Measurements from ENCODE around the gene SLC30A2.

The SLC30A2 gene

DNA sequence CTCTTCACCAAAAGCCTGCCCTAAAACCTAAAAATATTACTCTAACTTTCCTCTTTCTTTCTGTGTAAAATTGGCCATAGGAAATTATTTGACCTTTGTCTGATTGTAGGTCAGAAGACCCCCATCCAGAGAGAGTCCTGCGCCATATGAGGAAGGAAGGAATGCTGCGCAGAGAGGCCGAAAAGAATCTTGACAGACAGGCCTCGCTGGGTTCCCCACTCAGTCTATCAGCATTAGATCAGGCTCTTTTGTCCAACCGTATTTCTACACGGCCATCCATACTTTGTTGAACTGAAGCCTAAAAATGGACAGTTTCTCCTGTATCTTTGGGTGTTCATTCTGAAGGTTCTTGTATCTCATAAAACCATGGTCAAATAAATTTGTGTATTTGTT, 4.3 kb upstream of the SLC30A2 start:
- no peak for DNase-seq (ENCODE audit: low read depth)
- TF ChIP-seq, protein P1, sequence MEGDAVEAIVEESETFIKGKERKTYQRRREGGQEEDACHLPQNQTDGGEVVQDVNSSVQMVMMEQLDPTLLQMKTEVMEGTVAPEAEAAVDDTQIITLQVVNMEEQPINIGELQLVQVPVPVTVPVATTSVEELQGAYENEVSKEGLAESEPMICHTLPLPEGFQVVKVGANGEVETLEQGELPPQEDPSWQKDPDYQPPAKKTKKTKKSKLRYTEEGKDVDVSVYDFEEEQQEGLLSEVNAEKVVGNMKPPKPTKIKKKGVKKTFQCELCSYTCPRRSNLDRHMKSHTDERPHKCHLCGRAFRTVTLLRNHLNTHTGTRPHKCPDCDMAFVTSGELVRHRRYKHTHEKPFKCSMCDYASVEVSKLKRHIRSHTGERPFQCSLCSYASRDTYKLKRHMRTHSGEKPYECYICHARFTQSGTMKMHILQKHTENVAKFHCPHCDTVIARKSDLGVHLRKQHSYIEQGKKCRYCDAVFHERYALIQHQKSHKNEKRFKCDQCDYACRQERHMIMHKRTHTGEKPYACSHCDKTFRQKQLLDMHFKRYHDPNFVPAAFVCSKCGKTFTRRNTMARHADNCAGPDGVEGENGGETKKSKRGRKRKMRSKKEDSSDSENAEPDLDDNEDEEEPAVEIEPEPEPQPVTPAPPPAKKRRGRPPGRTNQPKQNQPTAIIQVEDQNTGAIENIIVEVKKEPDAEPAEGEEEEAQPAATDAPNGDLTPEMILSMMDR (IDR thresholded peaks at IDR 0.05; ENCODE audit: insufficient read depth, low read depth, low read length, missing control alignments), result no peak

DNA sequence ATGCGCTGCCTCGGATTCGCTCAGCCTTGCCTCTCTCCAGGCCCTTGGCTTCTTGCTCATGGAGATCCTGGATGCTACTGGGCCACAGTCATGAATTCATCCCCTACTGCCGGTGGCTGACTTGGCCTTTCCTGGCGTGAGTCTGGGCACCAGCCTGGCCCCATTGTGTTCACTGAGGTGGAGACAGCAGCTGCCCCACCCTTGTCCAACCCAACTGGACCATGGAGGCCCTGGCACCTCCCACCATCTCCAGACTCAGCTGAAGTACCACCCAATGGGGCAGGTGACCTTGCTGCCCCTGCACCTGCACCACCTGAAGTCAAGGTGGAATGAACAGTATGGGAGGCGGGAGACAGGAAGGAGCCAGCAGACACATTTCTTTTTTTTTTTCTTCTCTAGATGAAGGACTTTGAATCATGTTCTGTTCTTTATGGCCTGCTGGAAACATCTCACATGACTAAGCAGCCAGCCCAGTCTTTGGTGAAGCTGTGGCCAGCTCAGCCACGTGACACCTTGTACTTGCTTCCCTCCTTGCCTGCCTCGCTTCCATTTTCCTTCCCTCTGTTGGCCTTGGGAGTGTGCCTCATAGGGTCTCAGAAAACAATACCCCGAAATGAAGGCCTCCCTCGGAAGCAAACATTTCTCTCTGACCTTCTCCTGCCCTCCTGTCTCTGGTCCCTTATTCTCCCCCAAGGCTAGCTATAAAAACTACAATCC, 3.8 kb upstream of the SLC30A2 start:
- TF ChIP-seq, protein P1 (IDR thresholded peaks at IDR 0.05; ENCODE audit: insufficient read depth, low read depth, low read length, missing control alignments), result no peak
- no peak for DNase-seq (ENCODE audit: low read depth)
- H3K4me3 ChIP-seq (ENCODE audit: low read length), result no peak overlapping the region

More for the DNA sequence above, 4.3 kb upstream of the SLC30A2 start:
- no peak overlapping the region for H3K4me3 ChIP-seq (ENCODE audit: low read length)

DNA sequence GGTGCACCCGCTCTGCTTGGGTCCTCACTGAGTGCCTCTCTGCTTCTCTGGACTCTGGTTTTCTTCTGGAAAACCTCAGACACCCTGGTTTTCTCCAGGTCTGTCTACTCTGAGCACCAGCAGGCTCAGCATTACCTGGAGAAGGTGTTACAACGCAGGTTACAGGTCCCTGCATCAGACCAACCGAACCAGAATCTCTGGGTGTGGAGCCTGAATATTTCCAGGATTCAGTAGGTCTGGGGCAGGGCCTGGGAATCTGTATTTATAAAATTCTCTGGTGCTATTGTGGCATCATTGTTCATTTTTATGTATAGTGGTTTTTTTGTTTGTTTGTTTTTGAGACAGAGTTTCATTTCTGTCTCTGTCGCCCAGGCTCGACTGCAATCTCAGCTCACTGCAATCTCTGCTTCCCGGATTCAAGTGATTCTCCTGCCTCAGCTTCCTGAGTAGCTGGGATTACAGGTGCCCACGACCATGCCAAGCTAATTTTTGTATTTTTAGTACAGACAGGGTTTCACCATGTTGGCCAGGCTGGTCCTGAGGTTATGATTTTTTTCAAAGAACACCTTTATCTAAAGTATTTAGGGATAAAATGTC, 1.5 kb upstream of the SLC30A2 start:
- TF ChIP-seq, protein P1 (IDR thresholded peaks at IDR 0.05; ENCODE audit: insufficient read depth, low read depth, low read length, missing control alignments), result no peak
- H3K4me3 ChIP-seq (ENCODE audit: low read length), result no peak overlapping the region
- peak; percentile 44 for DNase-seq (ENCODE audit: low read depth)

DNA sequence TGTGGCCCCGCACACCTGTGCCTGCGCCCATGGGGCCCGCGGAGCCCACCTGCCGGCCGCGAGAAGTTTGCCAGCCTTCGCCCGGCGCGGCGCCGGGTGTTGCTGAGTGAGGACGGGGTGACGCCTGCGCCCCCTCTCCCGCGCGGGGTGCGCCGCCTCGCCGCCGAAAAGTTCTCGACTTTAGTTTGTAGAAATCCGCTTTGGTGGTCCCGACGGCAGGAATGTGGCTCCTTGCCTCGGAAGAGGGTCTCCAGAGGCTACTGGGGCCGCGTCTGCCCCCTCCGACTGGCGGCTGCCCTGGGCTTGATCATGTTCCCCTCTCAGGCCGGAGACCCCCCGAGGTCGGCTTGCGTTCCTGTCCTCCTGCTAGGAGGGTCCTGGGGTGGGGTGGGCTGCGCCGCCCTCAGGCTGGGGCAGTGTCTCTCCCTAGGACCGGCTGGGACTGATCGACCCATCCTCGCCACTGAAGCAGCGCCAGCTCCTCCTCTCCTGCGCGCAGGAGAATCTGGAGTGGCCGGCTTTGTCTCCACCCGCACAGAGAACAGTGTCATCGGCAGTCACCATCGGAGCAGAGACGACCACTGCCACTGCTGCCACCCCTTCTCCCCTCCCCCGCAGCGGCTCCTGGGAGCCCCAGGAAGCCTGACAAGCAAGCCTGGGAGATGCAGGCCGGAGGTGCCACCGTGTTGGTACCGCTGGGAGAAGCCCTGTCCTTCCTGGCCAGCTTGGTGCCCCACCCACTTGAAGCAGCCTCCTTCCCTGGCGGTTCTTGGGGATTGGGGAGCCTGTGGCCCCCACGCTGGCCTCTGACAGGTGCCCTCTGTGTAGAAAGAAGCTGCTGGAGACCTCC, 553 bp upstream of the SLC30A2 start:
- TF ChIP-seq, protein P1 (IDR thresholded peaks at IDR 0.05; ENCODE audit: insufficient read depth, low read depth, low read length, missing control alignments), result no peak
- H3K4me3 ChIP-seq (ENCODE audit: low read length), result no peak overlapping the region
- DNase-seq (ENCODE audit: low read depth), result no peak

DNA sequence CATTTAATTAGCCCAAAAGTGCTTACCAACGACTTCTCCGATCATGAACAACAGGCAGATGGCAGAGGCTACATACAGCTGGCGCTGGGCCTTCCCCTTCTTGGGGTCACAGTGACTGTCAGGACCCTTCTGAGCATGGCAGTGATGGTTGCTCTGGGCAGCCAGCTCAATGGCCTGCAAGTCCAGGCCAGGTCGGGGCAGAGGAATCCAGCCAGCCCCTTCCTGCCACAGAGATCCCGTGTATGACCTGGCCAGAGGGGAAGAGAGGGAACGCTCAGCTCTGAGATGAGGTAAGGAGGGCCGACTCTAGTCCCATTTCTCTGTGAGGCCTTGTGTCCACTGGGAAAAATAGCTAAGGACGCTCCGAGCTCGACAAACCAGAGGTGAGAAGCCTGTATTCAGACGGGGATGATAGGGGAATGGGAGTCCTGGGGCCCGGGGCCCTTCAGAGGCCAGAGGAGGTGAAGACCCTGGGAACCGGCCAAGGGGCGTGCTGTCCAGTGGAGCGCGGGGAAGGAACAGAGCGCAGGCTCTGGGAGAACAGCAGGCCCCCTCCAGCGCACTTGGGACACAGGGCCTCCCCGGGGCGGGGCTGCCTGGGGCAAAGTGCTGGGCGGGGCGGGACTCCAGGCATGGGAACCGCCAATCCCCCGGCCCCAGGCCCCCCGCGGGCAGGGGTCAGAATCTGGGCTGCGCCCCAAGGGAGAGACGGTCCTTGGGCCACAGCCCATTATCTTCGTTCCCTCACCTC, 772 bp downstream of the SLC30A2 start:
- no peak for DNase-seq (ENCODE audit: low read depth)
- TF ChIP-seq, protein P1 (IDR thresholded peaks at IDR 0.05; ENCODE audit: insufficient read depth, low read depth, low read length, missing control alignments), result no peak
- H3K4me3 ChIP-seq (ENCODE audit: low read length), result no peak overlapping the region

DNA sequence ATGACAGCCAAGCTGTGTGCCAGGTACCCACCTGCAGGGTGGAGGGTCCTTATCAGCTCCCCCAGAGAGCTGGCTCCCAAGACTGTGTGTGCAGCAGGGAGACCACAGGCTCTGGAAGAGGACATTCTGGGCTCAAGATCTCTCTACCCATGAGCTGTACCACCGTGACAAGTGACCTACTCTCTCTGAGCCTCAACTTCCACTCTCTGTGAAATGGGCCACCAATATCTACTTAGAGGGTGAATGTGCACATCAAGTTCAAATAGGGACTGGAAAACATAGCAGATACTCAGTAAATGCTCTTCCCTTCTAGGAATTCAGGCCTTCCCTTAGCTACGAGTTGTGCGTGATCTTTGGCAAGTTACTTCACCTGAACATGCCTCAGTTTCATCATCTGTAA, 1.5 kb downstream of the SLC30A2 start:
- no peak for DNase-seq (ENCODE audit: low read depth)
- H3K4me3 ChIP-seq (ENCODE audit: low read length), result no peak overlapping the region
- TF ChIP-seq, protein P1 (IDR thresholded peaks at IDR 0.05; ENCODE audit: insufficient read depth, low read depth, low read length, missing control alignments), result no peak
